GM23338 (cell line): Measurements from ENCODE around the gene KHDC1. TPM values are rescaled to one million over a fixed set of nuclear protein-coding genes. Genes with fewer than 3 reads are reported as not detected.

Experiments
- ATAC-seq: fragments of 200-7000 bp; cut with Tn5 transposase; 3 replicates; pipeline ENCODE4 v1.9.1; 2020
- DNase-seq: peaks from one replicate; pipeline ENCODE4 v3.0.0-alpha.2; 2015; ENCODE audit warnings: low spot score
- H2AFZ ChIP-seq: fragments of 200-600 bp; sonication (generic); 2 replicates; pipeline ENCODE4 v1.8.0; 2016; ENCODE audit warnings: antibody characterized with exemption, mild to moderate bottlenecking, moderate library complexity
- H3F3A ChIP-seq: fragments of 200-600 bp; sonication (generic); replicated peaks from 2 replicates; pipeline ENCODE4 v1.8.0; 2017; ENCODE audit warnings: antibody characterized with exemption, mixed run types, low read depth
- H3K27ac ChIP-seq: fragments of 200-600 bp; sonication (generic); 2 replicates; pipeline ENCODE4 v1.6.1; 2016; ENCODE audit warnings: low read depth
- H3K27me3 ChIP-seq: fragments of 200-600 bp; sonication (generic); 2 replicates; pipeline ENCODE4 v1.8.0; 2016; ENCODE audit warnings: mild to moderate bottlenecking, mixed run types, moderate library complexity; ENCODE audit not compliant: insufficient read depth
- H3K36me3 ChIP-seq: fragments of 200-600 bp; sonication (generic); 2 replicates; pipeline ENCODE4 v1.8.0; 2016; ENCODE audit warnings: mild to moderate bottlenecking; ENCODE audit not compliant: insufficient read depth
- H3K4me1 ChIP-seq: fragments of 200-600 bp; sonication (generic); 2 replicates; pipeline ENCODE4 v1.8.0; 2016; ENCODE audit warnings: mild to moderate bottlenecking, moderate library complexity; ENCODE audit not compliant: insufficient read depth
- H3K4me2 ChIP-seq: fragments of 200-600 bp; sonication (generic); 2 replicates; pipeline ENCODE4 v1.7.1; 2017; ENCODE audit warnings: mixed run types
- H3K4me3 ChIP-seq: fragments of 200-600 bp; sonication (generic); 2 replicates; pipeline ENCODE4 v1.6.1; 2016; ENCODE audit warnings: mixed run types
- H3K79me2 ChIP-seq: fragments of 200-600 bp; sonication (generic); replicated peaks from 2 replicates; pipeline ENCODE4 v1.8.0; 2017; ENCODE audit warnings: mild to moderate bottlenecking; ENCODE audit not compliant: insufficient read depth
- H3K9me2 ChIP-seq: fragments of 200-600 bp; sonication (generic); 2 replicates; pipeline ENCODE4 v1.8.0; 2017; ENCODE audit not compliant: insufficient read depth
- H4K20me1 ChIP-seq: fragments of 200-600 bp; sonication (generic); replicated peaks from 2 replicates; pipeline ENCODE4 v1.8.0; 2017; ENCODE audit warnings: mild to moderate bottlenecking; ENCODE audit not compliant: insufficient read depth
- H3K27ac Mint-ChIP-seq: 2 replicates; pipeline ENCODE4 v1.8.0; 2020; ENCODE audit warnings: inconsistent platforms, mild to moderate bottlenecking, moderate library complexity, mixed read lengths
- H3K27me3 Mint-ChIP-seq: 3 replicates; pipeline ENCODE4 v1.8.0; 2022; ENCODE audit warnings: low read depth, mild to moderate bottlenecking, moderate library complexity, mixed read lengths, inconsistent platforms; ENCODE audit not compliant: insufficient read depth, poor library complexity
- H3K36me3 Mint-ChIP-seq: 3 replicates; pipeline ENCODE4 v1.8.0; 2021; ENCODE audit warnings: low read depth, mild to moderate bottlenecking, inconsistent platforms, moderate library complexity, mixed read lengths
- H3K4me1 Mint-ChIP-seq: 3 replicates; pipeline ENCODE4 v1.8.0; 2020; ENCODE audit warnings: mild to moderate bottlenecking, inconsistent platforms, mixed read lengths
- H3K4me3 Mint-ChIP-seq: 3 replicates; pipeline ENCODE4 v1.8.0; 2021; ENCODE audit warnings: moderate library complexity, mild to moderate bottlenecking, inconsistent platforms, mixed read lengths
- H3K9me3 Mint-ChIP-seq: 3 replicates; pipeline ENCODE4 v1.8.0; 2020; ENCODE audit warnings: moderate library complexity, mild to moderate bottlenecking, inconsistent platforms, mixed read lengths
- CREB1 ChIP-seq: fragments of 250-450 bp; sonication (Bioruptor Pico); IDR thresholded peaks from 2 replicates; pipeline ENCODE4 v1.5.0; 2020; ENCODE audit warnings: low read depth, mild to moderate bottlenecking, moderate library complexity
- EZH2 ChIP-seq: fragments of 200-600 bp; sonication (generic); IDR thresholded peaks from one replicate; pipeline ENCODE4 v1.8.0; 2017; ENCODE audit warnings: antibody characterized with exemption, mild to moderate bottlenecking, low read depth; ENCODE audit not compliant: unreplicated experiment
- EZH2phosphoT487 ChIP-seq: fragments of 200-600 bp; sonication (generic); IDR thresholded peaks from one replicate; pipeline ENCODE4 v1.8.1; 2018; ENCODE audit warnings: antibody characterized with exemption; ENCODE audit not compliant: unreplicated experiment
- JUNB ChIP-seq: IDR thresholded peaks from one replicate; pipeline ENCODE4 v1.6.1; 2016; ENCODE audit warnings: antibody characterized with exemption; ENCODE audit not compliant: unreplicated experiment
- POLR2AphosphoS5 ChIP-seq: IDR thresholded peaks from 2 replicates; pipeline ENCODE4 v1.6.1; 2016; ENCODE audit warnings: antibody characterized with exemption, low read depth
- REST ChIP-seq: IDR thresholded peaks from one replicate; pipeline ENCODE4 v1.6.1; 2018; ENCODE audit warnings: antibody characterized with exemption; ENCODE audit not compliant: unreplicated experiment
- STAT1 ChIP-seq: IDR thresholded peaks from one replicate; pipeline ENCODE4 v1.6.1; 2016; ENCODE audit warnings: antibody characterized with exemption; ENCODE audit not compliant: unreplicated experiment
- ZNF114 ChIP-seq: fragments of 250-450 bp; sonication (Bioruptor Pico); IDR thresholded peaks from 2 replicates; pipeline ENCODE4 v1.5.0; 2020; ENCODE audit warnings: mild to moderate bottlenecking, moderate library complexity
- ZNF331 ChIP-seq: fragments of 250-450 bp; sonication (Bioruptor Pico); IDR thresholded peaks from 2 replicates; pipeline ENCODE4 v1.5.0; 2020; ENCODE audit warnings: low read depth, mild to moderate bottlenecking, moderate library complexity
- ZNF462 ChIP-seq: fragments of 250-450 bp; sonication (Bioruptor Pico); IDR thresholded peaks from 2 replicates; pipeline ENCODE4 v1.5.0; 2020; ENCODE audit warnings: mild to moderate bottlenecking, moderate library complexity
- polyA plus RNA-seq: library from polyadenylated mRNA; unstranded; fragments of >200 nt; fragmentation: Nextera tagmentation; extraction: Ambion mirVana; gene quantifications from 2 replicates; pipeline ENCODE4 v1.2.1, GENCODE V29; 2016
- total RNA-seq: library from RNA; depleted of rRNA; stranded (reverse); fragments of >200 nt; shearing (Covaris generic); gene quantifications from 2 replicates; pipeline ENCODE4 v1.2.3, GENCODE V29; 2014

The KHDC1 gene
- total and polyA plus RNA-seq, 2 experiments from 2014 or later: 5.6 to 6.9 TPM

- Mint-ChIP-seq H3K36me3 (peaks cover 6% of the 10 kb centered on the region; the same call in 2 of the 3 replicates), H3K27me3 (peaks cover 7% of the 10 kb centered on the region), H3K9me3 (no peaks in the 10 kb centered on the region; the same call in 2 of the 3 replicates), H3K4me3 (no peak overlapping the region), H3K27ac (no peak overlapping the region), H3K4me1 (peaks cover 5% of the 10 kb centered on the region)
- H3K4me1 ChIP-seq: peaks cover 2% of the 10 kb centered on the region; the same call in 1 of the 2 replicates
- TF ChIP-seq STAT1 (no peak), ZNF114 (CRISPR knock-in tag) (no peak), JUNB (no peak), POLR2AphosphoS5 (no peak), REST (no peak), EZH2phosphoT487 (no peak)
- no peak overlapping the region for H2AFZ ChIP-seq
- ATAC-seq (no peak), DNase-seq (no peak)
- no peaks in the 10 kb centered on the region for H3F3A ChIP-seq
- no peak overlapping the region for H3K27ac ChIP-seq
- H3K4me2 ChIP-seq: no peak overlapping the region
- H3K79me2 ChIP-seq: peaks cover 6% of the 10 kb centered on the region; the same call in 1 of the 2 replicates
- no peak overlapping the region for H3K4me3 ChIP-seq
- H3K27me3 ChIP-seq: no peaks in the 10 kb centered on the region
- H3K9me2 ChIP-seq: no peaks in the 10 kb centered on the region
- H3K36me3 ChIP-seq: no peaks in the 10 kb centered on the region; the same call in 1 of the 2 replicates
- no peaks in the 10 kb centered on the region; the same call in 1 of the 2 replicates for H4K20me1 ChIP-seq
Measured at GRCh38 chr6:73290435-73290834, 27.4 kb upstream of the KHDC1 start.

GRCh38 chr6:73286752-73287151, 23.8 kb upstream of the KHDC1 start:
- Mint-ChIP-seq H3K27me3 (peaks cover 9% of the 10 kb centered on the region), H3K27ac (no peak overlapping the region), H3K36me3 (no peaks in the 10 kb centered on the region), H3K4me3 (no peak overlapping the region), H3K9me3 (no peaks in the 10 kb centered on the region; the same call in 2 of the 3 replicates), H3K4me1 (peaks cover 5% of the 10 kb centered on the region)
- H3K36me3 ChIP-seq: no peaks in the 10 kb centered on the region
- H4K20me1 ChIP-seq: no peaks in the 10 kb centered on the region
- no peak overlapping the region for H2AFZ ChIP-seq
- H3K9me2 ChIP-seq: no peaks in the 10 kb centered on the region
- H3K79me2 ChIP-seq: no peaks in the 10 kb centered on the region
- H3K4me1 ChIP-seq: peaks cover 9% of the 10 kb centered on the region; the same call in 1 of the 2 replicates
- no peak overlapping the region for H3K4me2 ChIP-seq
- no peak overlapping the region for H3K4me3 ChIP-seq
- H3K27me3 ChIP-seq: no peaks in the 10 kb centered on the region
- H3F3A ChIP-seq: no peaks in the 10 kb centered on the region
- DNase-seq (no peak), ATAC-seq (no peak)
- H3K27ac ChIP-seq: no peak overlapping the region
- no peak for TF ChIP-seq ZNF462 (CRISPR knock-in tag)
- TF ChIP-seq POLR2AphosphoS5: no peak
- no peak for TF ChIP-seq CREB1 (CRISPR knock-in tag)
- TF ChIP-seq EZH2: no peak
- no peak for TF ChIP-seq ZNF114 (CRISPR knock-in tag)
- no peak for TF ChIP-seq ZNF331
- TF ChIP-seq EZH2phosphoT487: no peak
